Left lung (tissue), 10 donors: ENCODE results near the gene SLC47A1. TPM values are rescaled to one million over a fixed set of nuclear protein-coding genes. Genes with fewer than 3 reads are reported as not detected.

Experiments
- ATAC-seq: fragments of 200-7000 bp; cut with Tn5 transposase; one replicate; pipeline ENCODE4 v1.9.1; 2020; ENCODE audit warnings: moderate library complexity
- DNase-seq, 4 donors: peaks; one replicate each; pipeline ENCODE4 v3.0.0-alpha.2; 2013 to 2020
- H3K27ac ChIP-seq, 2 donors: fragments of 200-600 bp; sonication (generic) in 1 of 2; one replicate each; pipeline versions ENCODE4 v1.5.0 to v1.8.0; 2020 to 2021
- H3K27me3 ChIP-seq, 2 donors: fragments of 200-600 bp; sonication (generic) in 1 of 2; one replicate each; pipeline versions ENCODE4 v1.5.0 to v1.8.0; 2020 to 2021
- H3K36me3 ChIP-seq, 2 donors: fragments of 200-600 bp; sonication (generic) in 1 of 2; one replicate each; pipeline versions ENCODE4 v1.5.0 to v1.8.0; 2020 to 2021
- H3K4me1 ChIP-seq, 2 donors: fragments of 200-600 bp; one replicate each; pipeline ENCODE4 v1.8.0; 2021
- H3K4me3 ChIP-seq, 2 donors: fragments of 200-600 bp; sonication (generic) in 1 of 2; one replicate each; pipeline versions ENCODE4 v1.5.0 to v1.8.0; 2020 to 2021; ENCODE audit warnings: mild to moderate bottlenecking in 1 of 2
- H3K9me3 ChIP-seq, 2 donors: fragments of 200-600 bp; sonication (generic) in 1 of 2; one replicate each; pipeline versions ENCODE4 v1.5.0 to v1.8.0; 2020 to 2021
- CTCF ChIP-seq, 2 donors: fragments of 200-600 bp; sonication (generic) in 1 of 2; IDR thresholded peaks; one replicate each; pipeline versions ENCODE4 v1.5.0 to v1.8.0; 2021; ENCODE audit warnings: antibody characterized with exemption in 2 of 2
- intact Hi-C, 2 donors: fragments of 100-400 bp; cut with DNase I; formaldehyde crosslinking; loops; one replicate each; pipeline versions ENCODE4 v1.11.2 to v1.14.2; 2022
- polyA plus RNA-seq, 6 donors: library from polyadenylated mRNA; unstranded; fragments of 120-200 nt; gene quantifications; one replicate each; pipeline ENCODE4 v1.2.1, GENCODE V29; 2013; ENCODE audit not compliant: insufficient read length in 6 of 6
- total RNA-seq, 2 donors: library from RNA; stranded (reverse); fragmentation: NEBNext Ultra II Directional; extraction: Animal tissue kit (Norgen Biotek cat#: 25700); gene quantifications; one replicate each; pipeline ENCODE4 v1.2.1, GENCODE V29; 2021
- donor health status: DM: no; HTN: yes; CAD: no.
- donor health status: DM: no; HTN: no; CAD: no.

Gene SLC47A1
- total and polyA plus RNA-seq, 8 donors = 1.0 to 16.2 (median 1.8) TPM

- TF ChIP-seq CTCF (IDR thresholded peaks at IDR 0.05) = no peak
- peaks cover 3 to 19% of the 10 kb centered on the region in 2 donors for H3K4me1 ChIP-seq
- H3K27me3 ChIP-seq = peaks cover 18 to 46% of the 10 kb centered on the region in 2 donors
- ATAC-seq (no peak), DNase-seq (no peak)
- intact Hi-C loops = no loop called here
- no peak overlapping the region for H3K4me3 ChIP-seq
- no peak overlapping the region for H3K27ac ChIP-seq
- no peaks in the 10 kb centered on the region for H3K36me3 ChIP-seq
- H3K9me3 ChIP-seq = no peaks in the 10 kb centered on the region
Observed at GRCh38 chr17:19531780-19532501, 1.7 kb upstream of the SLC47A1 start.

- no peak for TF ChIP-seq CTCF (IDR thresholded peaks at IDR 0.05)
- no peaks in the 10 kb centered on the region for H3K9me3 ChIP-seq
- peaks cover 18 to 46% of the 10 kb centered on the region in 2 donors for H3K27me3 ChIP-seq
- DNase-seq (no peak), ATAC-seq (no peak)
- H3K36me3 ChIP-seq = no peaks in the 10 kb centered on the region
- intact Hi-C loops = no loop called here
- H3K4me3 ChIP-seq = peak overlapping the region; percentile 46 to 48
- no peak overlapping the region for H3K27ac ChIP-seq
- peaks cover 3 to 21% of the 10 kb centered on the region in 2 donors for H3K4me1 ChIP-seq
Observed at GRCh38 chr17:19533036-19533717, 477 bp upstream of the SLC47A1 start.

- TF ChIP-seq CTCF (IDR thresholded peaks at IDR 0.05) = no peak
- Histone ChIP-seq H3K4me1 (peaks cover 6 to 30% of the 10 kb centered on the region in 2 donors), H3K36me3 (no peaks in the 10 kb centered on the region), H3K27ac (no peak overlapping the region), H3K9me3 (no peaks in the 10 kb centered on the region), H3K4me3 (peak overlapping the region; percentile 46 to 48), H3K27me3 (peaks cover 18 to 46% of the 10 kb centered on the region in 2 donors)
- no peak for ATAC-seq
- no peak for DNase-seq
- intact Hi-C loops = no loop called here
Observed at GRCh38 chr17:19534562-19535149, 1.0 kb downstream of the SLC47A1 start.

GRCh38 chr17:19537111-19537510, 3.5 kb downstream of the SLC47A1 start:
- intact Hi-C loops = no loop called here
- no peak overlapping the region for H3K4me3 ChIP-seq

More at GRCh38 chr17:19537111-19537510, 3.5 kb downstream of the SLC47A1 start:
- peaks cover 18 to 39% of the 10 kb centered on the region in 2 donors for H3K27me3 ChIP-seq
- no peak overlapping the region for H3K27ac ChIP-seq
- ATAC-seq (no peak), DNase-seq (no peak)
- H3K4me1 ChIP-seq = peaks cover 6 to 30% of the 10 kb centered on the region in 2 donors
- H3K36me3 ChIP-seq = no peaks in the 10 kb centered on the region
- no peak for TF ChIP-seq CTCF (IDR thresholded peaks at IDR 0.05)
- H3K9me3 ChIP-seq = no peaks in the 10 kb centered on the region
